ENCODE measurements around the gene AJM1.

DNA sequence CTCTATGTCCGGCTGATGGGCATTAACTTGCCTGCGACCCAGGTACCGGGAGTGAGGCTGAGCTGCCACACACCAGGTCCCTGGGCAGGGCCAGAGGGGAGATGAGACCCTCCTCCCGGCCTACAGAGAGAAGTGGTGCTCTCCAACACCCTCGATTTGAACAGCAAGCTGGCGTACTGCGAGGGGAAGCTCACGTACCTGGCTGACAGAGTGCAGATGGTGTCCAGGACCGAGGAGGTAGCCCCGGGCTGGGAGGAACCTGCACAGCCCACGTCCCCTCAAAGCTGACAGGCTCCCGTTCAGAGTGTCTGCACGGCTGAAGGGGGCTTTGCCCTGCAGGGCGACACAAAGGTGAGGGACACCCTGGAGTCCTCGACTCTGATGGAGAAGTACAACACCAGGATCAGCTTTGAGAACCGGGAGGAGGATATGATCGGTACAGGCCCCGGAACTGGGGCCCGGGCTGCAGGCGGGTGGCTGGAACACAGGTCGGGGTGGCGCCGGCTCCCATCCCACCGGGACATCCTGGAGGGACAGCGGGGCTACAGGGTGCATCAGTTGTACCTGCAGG lies 35.6 kb upstream of the AJM1 start:
- TF ChIP-seq, protein P1, sequence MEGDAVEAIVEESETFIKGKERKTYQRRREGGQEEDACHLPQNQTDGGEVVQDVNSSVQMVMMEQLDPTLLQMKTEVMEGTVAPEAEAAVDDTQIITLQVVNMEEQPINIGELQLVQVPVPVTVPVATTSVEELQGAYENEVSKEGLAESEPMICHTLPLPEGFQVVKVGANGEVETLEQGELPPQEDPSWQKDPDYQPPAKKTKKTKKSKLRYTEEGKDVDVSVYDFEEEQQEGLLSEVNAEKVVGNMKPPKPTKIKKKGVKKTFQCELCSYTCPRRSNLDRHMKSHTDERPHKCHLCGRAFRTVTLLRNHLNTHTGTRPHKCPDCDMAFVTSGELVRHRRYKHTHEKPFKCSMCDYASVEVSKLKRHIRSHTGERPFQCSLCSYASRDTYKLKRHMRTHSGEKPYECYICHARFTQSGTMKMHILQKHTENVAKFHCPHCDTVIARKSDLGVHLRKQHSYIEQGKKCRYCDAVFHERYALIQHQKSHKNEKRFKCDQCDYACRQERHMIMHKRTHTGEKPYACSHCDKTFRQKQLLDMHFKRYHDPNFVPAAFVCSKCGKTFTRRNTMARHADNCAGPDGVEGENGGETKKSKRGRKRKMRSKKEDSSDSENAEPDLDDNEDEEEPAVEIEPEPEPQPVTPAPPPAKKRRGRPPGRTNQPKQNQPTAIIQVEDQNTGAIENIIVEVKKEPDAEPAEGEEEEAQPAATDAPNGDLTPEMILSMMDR (IDR thresholded peaks at IDR 0.05), result no peak
- no peak for TF ChIP-seq POLR2A (IDR thresholded peaks at IDR 0.05)

All from upper lobe of left lung (tissue), 4 donors.